Sigmoid colon (tissue), 7 donors: ENCODE measurements around the gene CFD. TPM values are rescaled to one million over a fixed set of nuclear protein-coding genes. Genes with fewer than 3 reads are reported as not detected.
"Not testable (repeated sequence)": the region's sequence is repeated elsewhere in the genome, so short reads cannot be mapped to it uniquely, and the experiment has no call there.

ENCODE experiments used
- DNase-seq: peaks from one replicate; pipeline ENCODE4 v3.0.0-alpha.2; 2019
- H3K27ac ChIP-seq, 4 donors: fragments of 200-600 bp; sonication (generic); one replicate each; pipeline ENCODE4 v1.5.1; 2016 to 2019; ENCODE audit warnings: mild to moderate bottlenecking in 1 of 4
- H3K27me3 ChIP-seq, 3 donors: fragments of 200-600 bp; sonication (generic); one replicate each; pipeline ENCODE4 v1.5.1; 2019; ENCODE audit warnings: mild to moderate bottlenecking in 1 of 3
- H3K36me3 ChIP-seq, 4 donors: fragments of 200-600 bp; sonication (generic); one replicate each; pipeline ENCODE4 v1.5.1; 2016 to 2019
- H3K4me1 ChIP-seq, 4 donors: fragments of 200-600 bp; sonication (generic); one replicate each; pipeline ENCODE4 v1.5.1; 2017 to 2019
- H3K4me3 ChIP-seq, 4 donors: fragments of 200-600 bp; sonication (generic); one replicate each; pipeline ENCODE4 v1.5.1; 2017 to 2019; ENCODE audit warnings: mild to moderate bottlenecking in 2 of 4, moderate library complexity in 1 of 4
- H3K9me3 ChIP-seq, 4 donors: fragments of 200-600 bp in 3 of 4; sonication (generic) in 3 of 4; one replicate each; pipeline versions ENCODE4 v1.5.1 to v1.6.1; 2013 to 2019
- CTCF ChIP-seq, 4 experiments: fragments of 450-650 bp in 3 of 4; fragments of 200-600 bp in 1 of 4; IDR thresholded peaks; one replicate each; pipeline ENCODE4 v1.5.1; 2016 to 2019; ENCODE audit warnings: antibody characterized with exemption in 4 of 4, mild to moderate bottlenecking in 3 of 4, moderate library complexity in 2 of 4
- EP300 ChIP-seq, 4 donors: sonication (generic); formaldehyde crosslinking; IDR thresholded peaks; one replicate each; pipeline ENCODE4 v1.6.1; 2017; ENCODE audit warnings: antibody characterized with exemption in 4 of 4
- POLR2A ChIP-seq, 2 donors: fragments of 450-650 bp; IDR thresholded peaks; one replicate each; pipeline ENCODE4 v1.6.1; 2016; ENCODE audit warnings: antibody characterized with exemption in 2 of 2, mild to moderate bottlenecking in 2 of 2, moderate library complexity in 2 of 2
- POLR2AphosphoS5 ChIP-seq, 4 donors: sonication (generic); formaldehyde crosslinking; IDR thresholded peaks; one replicate each; pipeline ENCODE4 v1.6.1; 2017; ENCODE audit warnings: antibody characterized with exemption in 4 of 4
- WGBS, 2 donors: extraction: QIAGEN DNeasy Blood & Tissue Kit; methylation state at CpG; one replicate each; pipeline ENCODE4 v1.1.7; 2013; 5-methylcytosine and 5-hydroxymethylcytosine counted together
- intact Hi-C: fragments of 100-400 bp; cut with DNase I; formaldehyde crosslinking; loops from one replicate; pipeline ENCODE4 v1.15.1; 2023
- polyA plus RNA-seq, 3 donors: library from polyadenylated mRNA; stranded (reverse); fragments of 200-250 nt; gene quantifications; one replicate each; pipeline ENCODE4 v1.2.3, GENCODE V29; 2013
- total RNA-seq, 4 donors: library from RNA; depleted of rRNA; stranded (reverse); fragments of >200 nt; gene quantifications; one replicate each; pipeline ENCODE4 v1.1.0, GENCODE V29; 2016
- donor health status: healthy with polysubstance abuse.
- donor health status: Bipolar disorder and iron deficiency.
- donor health status: healthy.

The CFD gene
- total and polyA plus RNA-seq, 7 donors: 29.1 to 830 (median 329) TPM

DNA sequence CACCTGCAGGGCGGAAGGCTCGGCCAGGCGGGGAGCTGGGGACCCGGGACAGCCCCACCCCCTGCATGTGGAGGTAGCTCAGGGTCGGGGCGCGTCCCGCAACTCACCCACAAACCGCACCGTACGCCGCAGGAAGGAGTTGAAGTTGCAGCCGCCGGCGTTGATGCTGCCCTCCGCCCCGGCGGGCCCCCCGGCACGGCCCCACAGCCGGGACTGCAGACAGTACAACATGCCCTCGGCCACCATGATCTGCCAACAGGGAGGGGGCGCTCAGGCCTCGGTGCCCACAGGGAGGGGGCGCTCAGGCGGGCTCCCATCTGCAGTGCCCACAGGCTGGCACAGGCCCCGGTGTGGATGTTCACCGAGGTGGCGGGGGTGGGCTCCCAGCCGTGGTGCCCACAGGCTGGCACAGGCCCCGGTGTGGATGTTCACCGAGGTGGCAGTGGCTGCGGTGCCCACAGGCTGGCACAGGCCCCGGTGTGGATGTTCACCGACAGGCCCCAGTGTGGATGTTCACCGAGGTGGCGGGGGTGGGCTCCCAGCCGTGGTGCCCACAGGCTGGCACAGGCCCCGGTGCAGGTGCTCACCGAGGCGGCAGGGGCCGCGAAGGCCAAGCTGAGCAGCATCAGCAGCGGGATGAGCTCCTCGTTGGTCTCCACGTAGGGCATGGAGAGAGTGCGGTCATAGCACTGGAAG is 44.2 kb upstream of the CFD start:
- Histone ChIP-seq H3K4me1 (no peaks in the 10 kb centered on the region), H3K4me3 (no peak overlapping the region), H3K27ac (no peak overlapping the region), H3K36me3 (peaks cover 11 to 29% (median 24%) of the 10 kb centered on the region in 4 donors), H3K9me3 (no peaks in the 10 kb centered on the region), H3K27me3 (no peaks in the 10 kb centered on the region)
- intact Hi-C loops: no loop called here
- 89 to 96% methylated on average over 47 of the region's 47 CpGs for WGBS, 2 donors
- DNase-seq: no peak
- no peak for TF ChIP-seq POLR2A (IDR thresholded peaks at IDR 0.05)
- peak in 1 of 4 donors; percentile 4 for TF ChIP-seq POLR2AphosphoS5 (IDR thresholded peaks at IDR 0.05)
- no peak for TF ChIP-seq EP300 (IDR thresholded peaks at IDR 0.05)

GRCh38 chr19:815775-816499 is 43.5 kb upstream of the CFD start:
- intact Hi-C loops: no loop called here
- no peak for DNase-seq
- H3K9me3 ChIP-seq: no peaks in the 10 kb centered on the region
- no peak overlapping the region for H3K4me3 ChIP-seq
- H3K27me3 ChIP-seq: peaks cover under 1 to 3% (median 2%) of the 10 kb centered on the region in 3 donors
- H3K27ac ChIP-seq: no peak overlapping the region
- WGBS, 2 donors: 94 to 95% methylated on average over 13 of the region's 13 CpGs
- no peak for TF ChIP-seq CTCF (IDR thresholded peaks at IDR 0.05)
- TF ChIP-seq POLR2A (IDR thresholded peaks at IDR 0.05): no peak
- TF ChIP-seq POLR2AphosphoS5 (IDR thresholded peaks at IDR 0.05): no peak
- TF ChIP-seq EP300 (IDR thresholded peaks at IDR 0.05): no peak
- peaks cover 6 to 22% (median 17%) of the 10 kb centered on the region in 4 donors for H3K36me3 ChIP-seq
- no peaks in the 10 kb centered on the region for H3K4me1 ChIP-seq

DNA sequence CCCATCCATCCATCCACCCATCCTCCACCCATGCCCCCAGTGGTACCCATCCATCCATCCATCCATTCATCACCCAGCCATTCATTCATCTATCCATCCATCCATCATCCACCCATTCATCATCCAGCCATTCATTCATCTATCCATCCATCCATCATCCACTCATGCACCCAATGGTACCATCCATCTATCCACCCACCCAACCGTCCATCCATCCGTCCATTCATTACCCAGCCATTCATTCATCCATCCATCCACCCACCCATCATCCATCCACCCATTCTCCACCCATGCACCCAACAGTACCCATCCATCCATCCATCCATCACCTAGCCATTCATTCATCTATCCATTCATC is 43.0 kb upstream of the CFD start:
- 93% methylated on average over 2 of the region's 2 CpGs for WGBS, 2 donors
- Histone ChIP-seq H3K4me1 (peaks cover 0 to 4% (median 3%) of the 10 kb centered on the region in 4 donors), H3K36me3 (peaks cover under 1 to 17% (median 12%) of the 10 kb centered on the region in 4 donors), H3K27me3 (peaks cover 6 to 8% (median 7%) of the 10 kb centered on the region in 3 donors), H3K4me3 (no peak overlapping the region), H3K9me3 (no peaks in the 10 kb centered on the region), H3K27ac (no peak overlapping the region)
- TF ChIP-seq CTCF (IDR thresholded peaks at IDR 0.05): no peak
- no peak for TF ChIP-seq EP300 (IDR thresholded peaks at IDR 0.05)
- TF ChIP-seq POLR2A (IDR thresholded peaks at IDR 0.05): no peak
- TF ChIP-seq POLR2AphosphoS5 (IDR thresholded peaks at IDR 0.05): no peak
- intact Hi-C loops: no loop called here
- DNase-seq: no peak

- H3K27me3 ChIP-seq: peaks cover 22 to 36% (median 33%) of the 10 kb centered on the region in 3 donors
- H3K27ac ChIP-seq, H3K4me3 ChIP-seq, H3K36me3 ChIP-seq, DNase-seq, intact Hi-C loops, H3K9me3 ChIP-seq: not testable (repeated sequence)
- peaks cover 0 to 16% (median 15%) of the 10 kb centered on the region in 4 donors for H3K4me1 ChIP-seq
- WGBS, 2 donors: 85 to 91% methylated on average over 5 of the region's 5 CpGs
Observed at GRCh38 chr19:820212-820611, 39.3 kb upstream of the CFD start.

- peaks cover 0 to 16% (median 15%) of the 10 kb centered on the region in 4 donors for H3K4me1 ChIP-seq
- 3% methylated on average over 64 of the region's 64 CpGs for WGBS, 2 donors
- no peak for DNase-seq
- H3K27me3 ChIP-seq: peaks cover 22 to 36% (median 33%) of the 10 kb centered on the region in 3 donors
- H3K36me3 ChIP-seq: no peaks in the 10 kb centered on the region
- H3K27ac ChIP-seq: no peak overlapping the region
- H3K4me3 ChIP-seq: peak overlapping the region; percentile 6 to 47 (median 34)
- intact Hi-C loops: no loop called here
- no peaks in the 10 kb centered on the region for H3K9me3 ChIP-seq
- TF ChIP-seq POLR2AphosphoS5 (IDR thresholded peaks at IDR 0.05): no peak
- no peak for TF ChIP-seq EP300 (IDR thresholded peaks at IDR 0.05)
- no peak for TF ChIP-seq POLR2A (IDR thresholded peaks at IDR 0.05)
- TF ChIP-seq CTCF (IDR thresholded peaks at IDR 0.05): no peak
Observed at GRCh38 chr19:821231-821824, 38.1 kb upstream of the CFD start.
